Smooth muscle cell (in vitro differentiated cells): Measurements from ENCODE around the gene IKZF3. TPM values are rescaled to one million over a fixed set of nuclear protein-coding genes. Genes with fewer than 3 reads are reported as not detected.

Experiments used
- microRNA-seq: library from miRNA; unstranded; fragments of <30 nt; microRNA quantifications from one replicate; pipeline ENCODE4, GENCODE V29; 2016; ENCODE audit warnings: borderline number of aligned reads
- polyA plus RNA-seq: library from polyadenylated mRNA; unstranded; fragments of >200 nt; fragmentation: Nextera tagmentation; extraction: Ambion mirVana; gene quantifications from 2 replicates; pipeline ENCODE4 v1.2.1, GENCODE V29; 2016
- small RNA-seq: library from RNA; depleted of rRNA; stranded (forward); fragments of <200 nt; gene quantifications from one replicate; pipeline ENCODE3, GENCODE V24; 2014
- total RNA-seq: library from RNA; depleted of rRNA; stranded (reverse); fragments of >200 nt; gene quantifications from 2 replicates; pipeline ENCODE4 v1.2.3, GENCODE V29; 2014

IKZF3 gene
- total and polyA plus RNA-seq, 2 experiments from 2014 or later = under 0.01 TPM; not detected in 1

Small RNA genes lying within 50 kb of the gene (microRNA-seq; reads per million reads assigned to microRNA genes)
- gene MIR4728 = 1.8 reads per million

Small RNA genes lying within 50 kb of the gene (small RNA-seq; reads per million reads assigned to genes)
- gene AC090844.1 (not detected), gene MIR4728 (0.18 reads per million)

Other genes with a start within 250 kb of the IKZF3 start
- 1.7 TPM in 1 of 2 replicates, not detected in the other for gene PPP1R1B, start 237.4 kb downstream of the IKZF3 start, total RNA-seq
- gene PPP1R1B, start 237.4 kb downstream of the IKZF3 start, polyA plus RNA-seq = not detected in 2 replicates
- 33.7 and 37.5 TPM in 2 replicates for gene STARD3, start 227.2 kb downstream of the IKZF3 start, total RNA-seq
- gene STARD3, start 227.2 kb downstream of the IKZF3 start, polyA plus RNA-seq = 53.3 and 61.8 TPM in 2 replicates
- 1.1 TPM in 1 of 2 replicates, not detected in the other for gene TCAP, start 199.0 kb downstream of the IKZF3 start, total RNA-seq
- gene TCAP, start 199.0 kb downstream of the IKZF3 start, polyA plus RNA-seq = 0.41 and 0.69 TPM in 2 replicates
- gene PNMT, start 195.9 kb downstream of the IKZF3 start, total RNA-seq = not detected in 2 replicates
- 0.23 and 1.3 TPM in 2 replicates for gene PNMT, start 195.9 kb downstream of the IKZF3 start, polyA plus RNA-seq
- gene PGAP3, start 176.3 kb downstream of the IKZF3 start, total RNA-seq = 16.5 and 19.4 TPM in 2 replicates
- gene PGAP3, start 176.3 kb downstream of the IKZF3 start, polyA plus RNA-seq = 19.1 and 26.4 TPM in 2 replicates
- 44.5 and 49.4 TPM in 2 replicates for gene ERBB2, start 164.2 kb downstream of the IKZF3 start, total RNA-seq
- gene ERBB2, start 164.2 kb downstream of the IKZF3 start, polyA plus RNA-seq = 53.6 and 56.1 TPM in 2 replicates
- 33.5 and 55.8 TPM in 2 replicates for gene MIEN1, start 133.8 kb downstream of the IKZF3 start, total RNA-seq
- 70.7 and 71.5 TPM in 2 replicates for gene MIEN1, start 133.8 kb downstream of the IKZF3 start, polyA plus RNA-seq
- gene GRB7, start 126.4 kb downstream of the IKZF3 start, total RNA-seq = 2.7 and 3.6 TPM in 2 replicates
- 4.1 and 9.1 TPM in 2 replicates for gene GRB7, start 126.4 kb downstream of the IKZF3 start, polyA plus RNA-seq
- not detected in 2 replicates for gene ZPBP2, start 3.9 kb upstream of the IKZF3 start, total RNA-seq
- not detected in 2 replicates for gene ZPBP2, start 3.9 kb upstream of the IKZF3 start, polyA plus RNA-seq
- gene GSDMB, start 54.3 kb upstream of the IKZF3 start, total RNA-seq = 16.4 TPM in 2 replicates
- 6.6 and 12.6 TPM in 2 replicates for gene GSDMB, start 54.3 kb upstream of the IKZF3 start, polyA plus RNA-seq
- 29.8 and 43.5 TPM in 2 replicates for gene ORMDL3, start 63.3 kb upstream of the IKZF3 start, total RNA-seq
- gene ORMDL3, start 63.3 kb upstream of the IKZF3 start, polyA plus RNA-seq = 24.7 and 34.9 TPM in 2 replicates
- not detected in 2 replicates for gene LRRC3C, start 63.4 kb upstream of the IKZF3 start, total RNA-seq
- gene LRRC3C, start 63.4 kb upstream of the IKZF3 start, polyA plus RNA-seq = not detected in 2 replicates
- 0.31 and 1.3 TPM in 2 replicates for gene GSDMA, start 98.7 kb upstream of the IKZF3 start, total RNA-seq
- 0.28 and 0.50 TPM in 2 replicates for gene GSDMA, start 98.7 kb upstream of the IKZF3 start, polyA plus RNA-seq
- 58.0 and 83.8 TPM in 2 replicates for gene PSMD3, start 116.5 kb upstream of the IKZF3 start, total RNA-seq
- 110 and 115 TPM in 2 replicates for gene PSMD3, start 116.5 kb upstream of the IKZF3 start, polyA plus RNA-seq
- gene CSF3, start 151.1 kb upstream of the IKZF3 start, total RNA-seq = not detected in 2 replicates
- gene CSF3, start 151.1 kb upstream of the IKZF3 start, polyA plus RNA-seq = 0.80 TPM in 1 of 2 replicates, not detected in the other
- gene MED24, start 190.1 kb upstream of the IKZF3 start, total RNA-seq = 68.2 and 76.9 TPM in 2 replicates
- gene MED24, start 190.1 kb upstream of the IKZF3 start, polyA plus RNA-seq = 74.9 and 77.2 TPM in 2 replicates
- gene THRA, start 198.7 kb upstream of the IKZF3 start, total RNA-seq = 15.6 and 25.4 TPM in 2 replicates
- 17.6 and 21.2 TPM in 2 replicates for gene THRA, start 198.7 kb upstream of the IKZF3 start, polyA plus RNA-seq
- gene NR1D1, start 236.3 kb upstream of the IKZF3 start, total RNA-seq = 6.0 and 12.5 TPM in 2 replicates
- 18.4 and 19.5 TPM in 2 replicates for gene NR1D1, start 236.3 kb upstream of the IKZF3 start, polyA plus RNA-seq